Colonic mucosa (tissue), 4 donors: ENCODE data around the gene CNN3. TPM values are rescaled to one million over a fixed set of nuclear protein-coding genes. Genes with fewer than 3 reads are reported as not detected.

Source experiments
- DNase-seq: peaks from one replicate; pipeline ENCODE4 v3.0.0-alpha.2; 2020
- H3K27ac ChIP-seq: fragments of 200-600 bp; one replicate; pipeline ENCODE4 v1.8.0; 2021
- H3K27me3 ChIP-seq: fragments of 200-600 bp; one replicate; pipeline ENCODE4 v1.8.0; 2021
- H3K36me3 ChIP-seq: fragments of 200-600 bp; one replicate; pipeline ENCODE4 v1.8.0; 2021
- H3K4me1 ChIP-seq: fragments of 200-600 bp; one replicate; pipeline ENCODE4 v1.8.0; 2021; ENCODE audit warnings: mild to moderate bottlenecking
- H3K4me3 ChIP-seq: fragments of 200-600 bp; one replicate; pipeline ENCODE4 v1.8.0; 2021
- H3K9ac ChIP-seq, 2 donors: one replicate each; pipeline ENCODE4 v1.7.0; 2013; ENCODE audit warnings: control low read depth in 2 of 2, low read depth in 2 of 2, low read length in 2 of 2
- H3K9me3 ChIP-seq: fragments of 200-600 bp; one replicate; pipeline ENCODE4 v1.8.0; 2021
- intact Hi-C: fragments of 100-400 bp; cut with DNase I; formaldehyde crosslinking; loops from one replicate; pipeline ENCODE4 v1.14.1; 2022
- total RNA-seq, 2 donors: library from RNA; stranded (reverse); fragmentation: NEBNext Ultra II Directional in 1 of 2; extraction: Animal tissue kit (Norgen Biotek cat#: 25700) in 1 of 2; gene quantifications; one replicate each; pipeline ENCODE4 v1.2.1, GENCODE V29; 2021
- TF ChIP-seq, protein P1 (sequence below): fragments of 200-600 bp; IDR thresholded peaks from one replicate; pipeline ENCODE4 v1.8.0; 2022; ENCODE audit warnings: antibody characterized with exemption, mild to moderate bottlenecking
- donor health status: healthy.
- donor health status: DM: no; HTN: no; CAD: no.
- donor health status: DM: no; HTN: no; CAD: no.

Gene CNN3
- total RNA-seq, 2 donors from 2014 or later = 117 to 164 TPM

DNA sequence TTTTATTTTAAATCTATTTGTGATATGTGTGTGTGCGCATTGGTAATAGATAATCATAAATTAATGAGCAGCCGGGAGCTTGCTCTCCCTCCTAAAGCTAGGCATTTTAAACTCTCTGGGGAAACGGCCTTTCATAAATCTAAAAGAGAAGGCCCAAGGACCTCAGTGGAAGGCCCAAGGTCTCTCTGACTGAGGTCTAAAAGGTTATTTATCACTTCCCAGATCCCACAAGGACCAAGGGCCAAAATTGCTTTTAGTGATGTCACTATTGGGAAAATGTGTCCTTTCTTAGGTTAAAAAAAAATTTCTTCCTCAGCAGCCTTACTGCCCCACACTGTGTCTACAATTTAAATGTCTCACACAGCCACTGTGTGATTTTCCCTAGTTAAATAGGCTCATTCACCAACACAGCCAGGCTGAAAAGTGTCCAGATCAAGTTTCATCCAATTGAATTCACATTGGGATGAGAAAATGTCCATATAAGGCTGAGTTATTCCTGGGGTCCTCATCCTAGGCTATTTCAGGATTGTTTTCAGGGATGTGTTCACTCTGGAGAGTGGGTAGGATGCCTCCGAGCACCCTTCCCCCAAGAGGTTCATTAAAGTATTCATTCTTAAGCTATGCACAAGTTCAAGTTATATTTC lies 60.6 kb downstream of the CNN3 start:
- TF ChIP-seq, protein P1, sequence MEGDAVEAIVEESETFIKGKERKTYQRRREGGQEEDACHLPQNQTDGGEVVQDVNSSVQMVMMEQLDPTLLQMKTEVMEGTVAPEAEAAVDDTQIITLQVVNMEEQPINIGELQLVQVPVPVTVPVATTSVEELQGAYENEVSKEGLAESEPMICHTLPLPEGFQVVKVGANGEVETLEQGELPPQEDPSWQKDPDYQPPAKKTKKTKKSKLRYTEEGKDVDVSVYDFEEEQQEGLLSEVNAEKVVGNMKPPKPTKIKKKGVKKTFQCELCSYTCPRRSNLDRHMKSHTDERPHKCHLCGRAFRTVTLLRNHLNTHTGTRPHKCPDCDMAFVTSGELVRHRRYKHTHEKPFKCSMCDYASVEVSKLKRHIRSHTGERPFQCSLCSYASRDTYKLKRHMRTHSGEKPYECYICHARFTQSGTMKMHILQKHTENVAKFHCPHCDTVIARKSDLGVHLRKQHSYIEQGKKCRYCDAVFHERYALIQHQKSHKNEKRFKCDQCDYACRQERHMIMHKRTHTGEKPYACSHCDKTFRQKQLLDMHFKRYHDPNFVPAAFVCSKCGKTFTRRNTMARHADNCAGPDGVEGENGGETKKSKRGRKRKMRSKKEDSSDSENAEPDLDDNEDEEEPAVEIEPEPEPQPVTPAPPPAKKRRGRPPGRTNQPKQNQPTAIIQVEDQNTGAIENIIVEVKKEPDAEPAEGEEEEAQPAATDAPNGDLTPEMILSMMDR = no peak
- DNase-seq = no peak
- no peaks in the 10 kb centered on the region for H3K27me3 ChIP-seq
- H3K9me3 ChIP-seq = no peaks in the 10 kb centered on the region
- H3K36me3 ChIP-seq = peaks cover 4% of the 10 kb centered on the region
- no peak overlapping the region for H3K9ac ChIP-seq
- no peak overlapping the region for H3K4me3 ChIP-seq
- no peaks in the 10 kb centered on the region for H3K4me1 ChIP-seq
- intact Hi-C loops = no loop called here
- H3K27ac ChIP-seq = peak overlapping the region; percentile 70

DNA sequence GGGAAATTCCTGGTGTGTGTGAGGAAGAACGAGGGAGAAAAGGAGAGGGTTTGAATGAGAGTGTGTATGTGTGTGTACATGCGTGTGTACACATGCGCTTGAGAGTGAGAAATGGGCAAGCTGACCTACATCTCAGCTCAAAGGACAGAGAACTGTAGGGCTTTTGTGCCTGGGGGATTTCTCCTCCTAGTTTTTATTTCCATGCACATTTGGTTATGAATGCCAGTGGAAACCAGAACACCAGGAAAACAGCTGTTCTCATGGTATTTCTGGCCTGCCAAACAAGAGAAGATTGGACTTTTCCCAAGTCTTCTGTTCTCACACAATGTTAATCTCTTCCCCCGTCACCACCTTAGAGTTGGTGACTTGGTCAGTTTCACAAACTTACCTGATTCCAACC lies 61.5 kb downstream of the CNN3 start:
- intact Hi-C loops = no loop called here
- TF ChIP-seq, protein P1 = no peak
- Histone ChIP-seq H3K27ac (peak overlapping the region; percentile 70), H3K4me1 (no peaks in the 10 kb centered on the region), H3K27me3 (no peaks in the 10 kb centered on the region), H3K4me3 (no peak overlapping the region), H3K9ac (no peak overlapping the region), H3K36me3 (peaks cover 4% of the 10 kb centered on the region), H3K9me3 (no peaks in the 10 kb centered on the region)
- no peak for DNase-seq

DNA sequence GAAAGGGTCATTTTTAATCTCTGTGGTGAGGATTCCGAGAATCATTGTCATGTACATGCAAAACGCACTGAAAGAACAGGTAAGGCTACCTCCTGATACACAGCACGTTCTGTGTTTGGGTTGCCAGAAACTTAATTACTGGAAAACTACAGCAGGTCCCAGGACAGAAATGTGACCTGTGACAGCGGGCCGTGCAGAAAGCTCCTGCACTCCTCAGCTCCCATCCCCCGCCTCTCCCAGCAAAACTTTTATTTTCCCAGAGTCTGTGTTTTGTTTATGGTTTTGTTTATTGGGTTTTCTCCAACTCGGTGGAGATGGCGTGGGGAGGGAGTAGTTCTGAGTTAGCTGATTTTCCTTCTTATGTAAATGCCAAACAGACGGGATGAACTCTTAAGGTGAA lies 62.1 kb downstream of the CNN3 start:
- no peaks in the 10 kb centered on the region for H3K27me3 ChIP-seq
- TF ChIP-seq, protein P1 = no peak
- no peak overlapping the region for H3K4me3 ChIP-seq
- H3K36me3 ChIP-seq = peaks cover 4% of the 10 kb centered on the region
- peak overlapping the region in 1 of 2 donors; percentile 36 for H3K9ac ChIP-seq
- peak overlapping the region; percentile 70 for H3K27ac ChIP-seq
- no peaks in the 10 kb centered on the region for H3K4me1 ChIP-seq
- H3K9me3 ChIP-seq = no peaks in the 10 kb centered on the region
- intact Hi-C loops = loop anchor here (5.0 kb wide), 1 partner anchor 62 kb away; the partner anchor contains the start of gene CNN3
- no peak for DNase-seq

DNA sequence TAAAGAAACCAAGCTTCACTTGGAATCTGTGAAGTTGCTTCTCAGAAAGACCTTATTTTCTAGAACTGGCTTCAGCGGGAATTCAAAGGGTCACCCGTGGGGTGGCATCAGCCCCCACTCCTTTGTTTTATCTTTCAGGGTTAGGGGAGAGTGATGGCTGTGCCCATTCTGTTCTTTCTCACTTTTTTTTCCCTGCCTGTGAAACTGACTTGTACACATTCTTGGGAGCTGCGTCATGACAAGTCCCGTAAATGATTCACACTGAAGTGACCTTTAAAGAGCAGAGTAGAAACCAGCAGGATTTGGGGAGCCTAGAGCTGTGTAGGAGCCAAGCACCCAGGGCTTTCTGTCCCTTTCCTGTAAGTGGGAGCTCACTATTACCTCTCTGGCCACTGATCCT lies 63.0 kb downstream of the CNN3 start:
- peak; percentile 29 for DNase-seq
- Histone ChIP-seq H3K27ac (peak overlapping the region; percentile 70), H3K4me1 (no peaks in the 10 kb centered on the region), H3K9me3 (no peaks in the 10 kb centered on the region), H3K9ac (peak overlapping the region; percentile 15 to 16), H3K4me3 (no peak overlapping the region), H3K36me3 (peaks cover 4% of the 10 kb centered on the region), H3K27me3 (no peaks in the 10 kb centered on the region)
- intact Hi-C loops = loop anchor here (5.0 kb wide), 1 partner anchor 63 kb away; the partner anchor contains the start of gene CNN3
- TF ChIP-seq, protein P1 = no peak

DNA sequence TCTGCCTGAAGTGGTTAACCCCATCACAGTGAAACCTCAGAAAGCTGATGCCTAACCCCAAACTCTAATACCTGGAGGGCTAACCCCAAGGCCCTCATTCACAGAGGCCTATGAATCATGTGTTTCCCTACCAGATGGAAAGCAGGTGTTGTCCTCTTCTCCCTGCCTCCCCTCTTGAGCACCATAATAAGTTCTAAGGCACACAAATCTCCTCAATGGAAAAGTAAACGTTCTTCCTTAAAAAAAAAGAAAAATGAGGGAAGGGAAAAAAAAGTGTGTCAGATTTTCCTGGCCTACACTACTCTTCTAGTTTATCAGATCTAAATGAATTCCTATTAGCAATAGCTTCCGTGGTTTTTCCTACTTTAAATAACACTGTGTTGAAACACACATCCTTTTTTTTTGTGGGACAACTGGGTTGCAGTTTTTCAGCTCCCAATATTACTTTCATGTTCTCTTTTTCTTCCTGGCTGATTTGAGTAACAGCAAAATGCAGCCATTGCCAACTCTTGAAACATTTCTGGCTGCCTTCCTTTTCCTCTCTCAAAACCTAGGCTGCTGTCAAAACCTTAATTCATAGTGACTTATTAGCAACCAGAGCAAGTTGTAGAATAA lies 63.5 kb downstream of the CNN3 start:
- Histone ChIP-seq H3K4me3 (no peak overlapping the region), H3K36me3 (no peaks in the 10 kb centered on the region), H3K9me3 (no peaks in the 10 kb centered on the region), H3K9ac (peak overlapping the region; percentile 16), H3K4me1 (no peaks in the 10 kb centered on the region), H3K27ac (peak overlapping the region; percentile 70), H3K27me3 (no peaks in the 10 kb centered on the region)
- TF ChIP-seq, protein P1 = no peak
- DNase-seq = no peak
- intact Hi-C loops = loop anchor here (5.0 kb wide), 1 partner anchor 64 kb away; the partner anchor contains the start of gene CNN3
